ENCODE data around the gene KRT14. TPM values are rescaled to one million over a fixed set of nuclear protein-coding genes. Genes with fewer than 3 reads are reported as not detected.
"Not testable (repeated sequence)": the region's sequence is repeated elsewhere in the genome, so short reads cannot be mapped to it uniquely, and the experiment has no call there.

KRT14 gene
- total RNA-seq, 1 experiment from 2014 or later: not detected

DNA sequence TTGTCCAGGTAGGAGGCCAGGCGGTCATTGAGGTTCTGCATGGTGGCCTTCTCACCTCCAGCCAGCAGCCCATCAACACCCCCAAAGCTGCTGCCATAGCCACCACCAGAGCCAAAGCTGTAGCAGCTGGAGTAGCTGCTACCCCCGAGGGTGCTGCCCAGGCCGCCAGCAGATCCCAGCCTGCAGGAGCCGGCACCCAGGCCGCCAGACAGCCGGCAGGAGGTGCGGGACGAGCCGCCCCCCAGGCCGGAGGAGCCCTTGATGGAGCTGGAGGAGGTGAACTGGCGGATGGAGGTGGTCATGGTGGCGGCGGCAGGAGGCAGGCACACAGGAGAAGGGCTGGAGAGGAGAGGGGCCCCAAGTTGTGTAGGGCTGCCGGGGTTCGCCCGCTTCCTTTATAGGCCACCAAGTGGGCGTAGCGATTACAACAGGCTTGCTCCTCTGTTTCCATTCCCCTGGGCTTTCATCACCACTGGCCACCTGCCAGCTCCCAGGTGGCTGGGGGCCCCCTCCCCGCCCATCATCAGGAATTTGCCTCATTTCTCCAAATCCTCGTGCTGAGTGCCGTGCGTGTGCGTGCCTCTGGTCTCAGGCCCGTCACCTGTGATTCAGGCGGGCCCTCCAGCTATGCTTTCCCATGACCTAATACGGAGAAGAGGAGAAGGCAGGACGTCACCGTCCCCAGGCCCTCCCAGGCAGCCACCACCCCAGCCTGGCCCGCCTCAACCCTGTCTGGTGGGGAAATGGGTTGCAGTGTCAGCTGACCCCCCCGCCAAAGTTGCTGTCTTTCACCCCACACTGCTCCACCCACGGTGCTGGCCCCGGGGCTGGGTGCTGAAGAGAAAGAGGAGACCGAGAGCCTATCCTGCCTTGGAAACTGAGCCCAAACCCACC lies 37.8 kb upstream of the KRT14 start, which contains the start of gene KRT17:
Gene KRT17, minus strand, starts transcription at position 368 of the 894 bp plus-strand sequence. Its CDS starts 66 bp downstream, at position 302.
- H3K27ac ChIP-seq (ENCODE audit: insufficient read length, low read depth, low read length): no peak within 1 kb of the TSS
- H4K5ac ChIP-seq (ENCODE audit: insufficient read length, low read depth, low read length): no peak within 1 kb of the TSS
- H3K4me2 ChIP-seq (ENCODE audit: insufficient read depth, insufficient read length, low read length): no peak within 1 kb of the TSS
- H3K36me3 Mint-ChIP-seq (ENCODE audit: insufficient read depth in 1 of 3, low read depth in 3 of 3): no peaks in the 10 kb centered on the region; a peak in 2 of 7 replicates
- H2BK120ac ChIP-seq (ENCODE audit: low read depth, low read length, poor library complexity, severe bottlenecking): no peak within 1 kb of the TSS
- H2BK5ac ChIP-seq (ENCODE audit: insufficient read length, low read length): no peak within 1 kb of the TSS
- DNase-seq: peak; percentile 62
- no peaks in the 10 kb centered on the region for H3K27me3 ChIP-seq (ENCODE audit: insufficient read depth, low read length)
- H2AK5ac ChIP-seq (ENCODE audit: insufficient read length, low read length): no peak within 1 kb of the TSS
- WGBS (ENCODE audit: extremely low coverage, insufficient read length, low lambda C conversion rate): no CpG with 5 or more reads among the region's 33 CpGs
- H3K9ac ChIP-seq (ENCODE audit: extremely low read depth, insufficient read length, low read length): no peak within 1 kb of the TSS
- H2BK20ac ChIP-seq (ENCODE audit: low read depth, low read length, poor library complexity, severe bottlenecking): no peak within 1 kb of the TSS
- TF ChIP-seq, protein P1, sequence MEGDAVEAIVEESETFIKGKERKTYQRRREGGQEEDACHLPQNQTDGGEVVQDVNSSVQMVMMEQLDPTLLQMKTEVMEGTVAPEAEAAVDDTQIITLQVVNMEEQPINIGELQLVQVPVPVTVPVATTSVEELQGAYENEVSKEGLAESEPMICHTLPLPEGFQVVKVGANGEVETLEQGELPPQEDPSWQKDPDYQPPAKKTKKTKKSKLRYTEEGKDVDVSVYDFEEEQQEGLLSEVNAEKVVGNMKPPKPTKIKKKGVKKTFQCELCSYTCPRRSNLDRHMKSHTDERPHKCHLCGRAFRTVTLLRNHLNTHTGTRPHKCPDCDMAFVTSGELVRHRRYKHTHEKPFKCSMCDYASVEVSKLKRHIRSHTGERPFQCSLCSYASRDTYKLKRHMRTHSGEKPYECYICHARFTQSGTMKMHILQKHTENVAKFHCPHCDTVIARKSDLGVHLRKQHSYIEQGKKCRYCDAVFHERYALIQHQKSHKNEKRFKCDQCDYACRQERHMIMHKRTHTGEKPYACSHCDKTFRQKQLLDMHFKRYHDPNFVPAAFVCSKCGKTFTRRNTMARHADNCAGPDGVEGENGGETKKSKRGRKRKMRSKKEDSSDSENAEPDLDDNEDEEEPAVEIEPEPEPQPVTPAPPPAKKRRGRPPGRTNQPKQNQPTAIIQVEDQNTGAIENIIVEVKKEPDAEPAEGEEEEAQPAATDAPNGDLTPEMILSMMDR (conservative IDR thresholded peaks at IDR 0.05): peak; percentile 26; the same call in 1 of the 3 replicates
- no peaks in the 10 kb centered on the region; the same call in 1 of the 2 replicates for H3K4me1 ChIP-seq (ENCODE audit: insufficient read depth, low read length)
- no peaks in the 10 kb centered on the region for H3K9me3 ChIP-seq (ENCODE audit: control insufficient read depth, low read depth, low read length)
- H3K4me1 Mint-ChIP-seq: peaks cover 30 to 39% of the 10 kb centered on the region in 2 experiments
- no peak within 1 kb of the TSS for H2BK12ac ChIP-seq (ENCODE audit: insufficient read length, low read depth, low read length)
- no peaks in the 10 kb centered on the region for H3K79me1 ChIP-seq (ENCODE audit: insufficient read depth, low read depth, low read length, poor library complexity, severe bottlenecking)
- H3K4ac ChIP-seq (ENCODE audit: low read depth, low read length): no peak within 1 kb of the TSS
- no peak within 1 kb of the TSS for H4K91ac ChIP-seq (ENCODE audit: insufficient read length, low read depth, low read length)
- H3K23ac ChIP-seq (ENCODE audit: insufficient read length, low read depth, low read length): no peak within 1 kb of the TSS
- no peak within 1 kb of the TSS for H3K18ac ChIP-seq (ENCODE audit: insufficient read length, low read depth, low read length)
- H3T11ph ChIP-seq (ENCODE audit: low read length): no peak within 1 kb of the TSS
- no peaks in the 10 kb centered on the region; the same call in 1 of the 2 replicates for H3K27me3 Mint-ChIP-seq (ENCODE audit: low read depth)
- H4K20me1 ChIP-seq (ENCODE audit: control insufficient read depth, insufficient read depth, insufficient read length): no peaks in the 10 kb centered on the region
- H3K4me3 Mint-ChIP-seq: no peak within 1 kb of the TSS
- no peaks in the 10 kb centered on the region for H3K23me2 ChIP-seq (ENCODE audit: insufficient read length, low read depth, low read length, poor library complexity, severe bottlenecking)
- H3K56ac ChIP-seq (ENCODE audit: insufficient read length, low read depth, low read length): no peak within 1 kb of the TSS
- peak within 1 kb of the TSS in 1 of 3 experiments; percentile 44; a peak in 3 of 7 replicates for H3K27ac Mint-ChIP-seq
- no peaks in the 10 kb centered on the region for H3K9me3 Mint-ChIP-seq
- H3K79me2 ChIP-seq (ENCODE audit: insufficient read depth, low read length): no peaks in the 10 kb centered on the region
- no peak within 1 kb of the TSS for H2AFZ ChIP-seq (ENCODE audit: low read length)
- H3K14ac ChIP-seq (ENCODE audit: insufficient read depth, low read length): no peak within 1 kb of the TSS
- no peak within 1 kb of the TSS for H4K8ac ChIP-seq (replicated peaks; ENCODE audit: insufficient read length, low read depth, low read length)
- no peak within 1 kb of the TSS for H2BK15ac ChIP-seq (ENCODE audit: low read depth, low read length)

GRCh38 chr17:41623184-41623861 lies 36.6 kb upstream of the KRT14 start:
- not testable (repeated sequence) for H2BK15ac ChIP-seq (ENCODE audit: low read depth, low read length); H3K23ac ChIP-seq (ENCODE audit: insufficient read length, low read depth, low read length); H4K5ac ChIP-seq (ENCODE audit: insufficient read length, low read depth, low read length); H4K91ac ChIP-seq (ENCODE audit: insufficient read length, low read depth, low read length); H2AK5ac ChIP-seq (ENCODE audit: insufficient read length, low read length); H3K27me3 ChIP-seq (ENCODE audit: insufficient read depth, low read length); H3K14ac ChIP-seq (ENCODE audit: insufficient read depth, low read length); H3K36me3 Mint-ChIP-seq (ENCODE audit: insufficient read depth in 1 of 3, low read depth in 3 of 3); H3K18ac ChIP-seq (ENCODE audit: insufficient read length, low read depth, low read length); H3K9me3 Mint-ChIP-seq; H3K4me2 ChIP-seq (ENCODE audit: insufficient read depth, insufficient read length, low read length); H2BK120ac ChIP-seq (ENCODE audit: low read depth, low read length, poor library complexity, severe bottlenecking); H3K79me1 ChIP-seq (ENCODE audit: insufficient read depth, low read depth, low read length, poor library complexity, severe bottlenecking); DNase-seq; H4K8ac ChIP-seq (replicated peaks; ENCODE audit: insufficient read length, low read depth, low read length); H2BK12ac ChIP-seq (ENCODE audit: insufficient read length, low read depth, low read length); H3K27ac ChIP-seq (ENCODE audit: insufficient read length, low read depth, low read length); H3K79me2 ChIP-seq (ENCODE audit: insufficient read depth, low read length); H4K20me1 ChIP-seq (ENCODE audit: control insufficient read depth, insufficient read depth, insufficient read length); H3K56ac ChIP-seq (ENCODE audit: insufficient read length, low read depth, low read length); H3K27me3 Mint-ChIP-seq (ENCODE audit: low read depth); H3K23me2 ChIP-seq (ENCODE audit: insufficient read length, low read depth, low read length, poor library complexity, severe bottlenecking); H2BK5ac ChIP-seq (ENCODE audit: insufficient read length, low read length); H3K4ac ChIP-seq (ENCODE audit: low read depth, low read length); H3K27ac Mint-ChIP-seq; H3K4me1 ChIP-seq (ENCODE audit: insufficient read depth, low read length); H2AFZ ChIP-seq (ENCODE audit: low read length); H3K9ac ChIP-seq (ENCODE audit: extremely low read depth, insufficient read length, low read length); H3K4me3 Mint-ChIP-seq; H3K9me3 ChIP-seq (ENCODE audit: control insufficient read depth, low read depth, low read length); H3T11ph ChIP-seq (ENCODE audit: low read length); H2BK20ac ChIP-seq (ENCODE audit: low read depth, low read length, poor library complexity, severe bottlenecking)
- H3K4me1 Mint-ChIP-seq: peaks cover 19 to 34% of the 10 kb centered on the region in 2 experiments
- WGBS (ENCODE audit: extremely low coverage, insufficient read length, low lambda C conversion rate): no CpG with 5 or more reads among the region's 10 CpGs

Measured in H9 (cell line).